ENCODE data around the gene ESR1. TPM values are rescaled to one million over a fixed set of nuclear protein-coding genes. Genes with fewer than 3 reads are reported as not detected.

Gene ESR1
- 0.13 TPM in 1 of 2 replicates, not detected in the other for total RNA-seq (2014; rRNA removed; shearing (Covaris generic))
- 0.09 and 0.24 TPM in 2 replicates for polyA plus RNA-seq (2016; fragmentation: Nextera tagmentation; extraction: Ambion mirVana)

DNA sequence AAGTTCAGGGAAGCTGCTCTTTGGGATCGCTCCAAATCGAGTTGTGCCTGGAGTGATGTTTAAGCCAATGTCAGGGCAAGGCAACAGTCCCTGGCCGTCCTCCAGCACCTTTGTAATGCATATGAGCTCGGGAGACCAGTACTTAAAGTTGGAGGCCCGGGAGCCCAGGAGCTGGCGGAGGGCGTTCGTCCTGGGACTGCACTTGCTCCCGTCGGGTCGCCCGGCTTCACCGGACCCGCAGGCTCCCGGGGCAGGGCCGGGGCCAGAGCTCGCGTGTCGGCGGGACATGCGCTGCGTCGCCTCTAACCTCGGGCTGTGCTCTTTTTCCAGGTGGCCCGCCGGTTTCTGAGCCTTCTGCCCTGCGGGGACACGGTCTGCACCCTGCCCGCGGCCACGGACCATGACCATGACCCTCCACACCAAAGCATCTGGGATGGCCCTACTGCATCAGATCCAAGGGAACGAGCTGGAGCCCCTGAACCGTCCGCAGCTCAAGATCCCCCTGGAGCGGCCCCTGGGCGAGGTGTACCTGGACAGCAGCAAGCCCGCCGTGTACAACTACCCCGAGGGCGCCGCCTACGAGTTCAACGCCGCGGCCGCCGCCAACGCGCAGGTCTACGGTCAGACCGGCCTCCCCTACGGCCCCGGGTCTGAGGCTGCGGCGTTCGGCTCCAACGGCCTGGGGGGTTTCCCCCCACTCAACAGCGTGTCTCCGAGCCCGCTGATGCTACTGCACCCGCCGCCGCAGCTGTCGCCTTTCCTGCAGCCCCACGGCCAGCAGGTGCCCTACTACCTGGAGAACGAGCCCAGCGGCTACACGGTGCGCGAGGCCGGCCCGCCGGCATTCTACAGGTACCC is at the start of gene ESR1:
Gene ESR1, plus strand, starts transcription at position 170 of the 858 bp plus-strand sequence. Its CDS starts 231 bp downstream, at position 401.
- WGBS, 2 experiments (ENCODE audit: low coverage in 1 of 2, low lambda C conversion rate in 2 of 2, missing lambda C conversion rate in 2 of 2): 1 to 4% methylated on average over 55 to 71 of the region's 73 CpGs
- Histone ChIP-seq H3K4me1 (ENCODE audit: insufficient read depth) (no peaks in the 10 kb centered on the region), H3K4me2 (ENCODE audit: unreplicated experiment) (peak within 1 kb of the TSS; percentile 83), H3K4me3 (peak within 1 kb of the TSS; percentile 59), H3K27ac (no peak within 1 kb of the TSS), H3F3A (ENCODE audit: insufficient read depth) (no peaks in the 10 kb centered on the region), H3K9me3 (ENCODE audit: low read depth) (no peaks in the 10 kb centered on the region), H4K20me1 (ENCODE audit: insufficient read depth) (no peaks in the 10 kb centered on the region), H3K36me3 (ENCODE audit: low read depth) (no peaks in the 10 kb centered on the region), H3K9me2 (ENCODE audit: insufficient read depth) (no peaks in the 10 kb centered on the region), H2AFZ (peak within 1 kb of the TSS; percentile 19; the same call in 1 of the 2 replicates), H3K27me3 (replicated peaks; ENCODE audit: insufficient read depth) (peaks cover 74% of the 10 kb centered on the region), H3K79me2 (ENCODE audit: insufficient read depth) (no peaks in the 10 kb centered on the region), H3K9ac (no peak within 1 kb of the TSS)
- in situ Hi-C loops (cut with MboI): no loop called here
- DNase-seq: peak; percentile 49
- TF ChIP-seq EZH2 (IDR thresholded peaks at IDR 0.05; ENCODE audit: insufficient read depth, poor library complexity, severe bottlenecking) (peak; percentile 61), EZH2phosphoT487 (IDR thresholded peaks at IDR 0.05; ENCODE audit: insufficient read depth, low read depth) (peak; percentile 41; the same call in 1 of the 2 replicates)

DNA sequence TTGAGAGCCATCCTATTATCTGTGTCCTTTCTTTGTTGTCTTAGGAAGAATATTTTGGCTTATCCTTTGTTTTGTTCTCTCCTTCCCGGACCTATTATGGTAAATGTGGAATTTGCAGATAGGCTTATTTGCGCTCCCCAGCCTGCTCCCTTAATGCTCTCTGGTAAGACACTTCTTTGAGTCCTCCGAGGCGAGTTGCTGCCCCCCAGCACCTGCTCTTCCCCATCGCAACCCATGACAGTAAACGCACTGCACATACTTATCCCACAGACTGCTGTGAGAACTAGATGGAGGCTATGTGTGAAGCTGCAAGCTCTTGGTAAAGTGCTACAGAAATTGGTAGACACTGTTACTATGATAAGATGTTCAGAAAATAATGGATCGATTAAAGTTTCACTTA is 47.0 kb upstream of the ESR1 start:
- in situ Hi-C loops (cut with MboI): loop anchor here (10.0 kb wide), 1 partner anchor 364 kb away; no protein-coding TSS in a partner anchor
- H4K20me1 ChIP-seq (ENCODE audit: insufficient read depth): no peaks in the 10 kb centered on the region
- peaks cover 10% of the 10 kb centered on the region; the same call in 1 of the 2 replicates for H3F3A ChIP-seq (ENCODE audit: insufficient read depth)
- no peak overlapping the region for H3K27ac ChIP-seq
- WGBS, 2 experiments (ENCODE audit: low coverage in 1 of 2, low lambda C conversion rate in 2 of 2, missing lambda C conversion rate in 2 of 2): 81 to 86% methylated on average over 7 of the region's 7 CpGs
- H3K4me2 ChIP-seq (ENCODE audit: unreplicated experiment): no peak overlapping the region
- TF ChIP-seq EZH2phosphoT487 (IDR thresholded peaks at IDR 0.05; ENCODE audit: insufficient read depth, low read depth) (no peak), EZH2 (IDR thresholded peaks at IDR 0.05; ENCODE audit: insufficient read depth, poor library complexity, severe bottlenecking) (no peak)
- DNase-seq: no peak
- no peak overlapping the region for H3K4me3 ChIP-seq
- H3K9ac ChIP-seq: no peak overlapping the region
- no peaks in the 10 kb centered on the region for H3K9me3 ChIP-seq (ENCODE audit: low read depth)
- H3K79me2 ChIP-seq (ENCODE audit: insufficient read depth): no peaks in the 10 kb centered on the region
- no peak overlapping the region for H2AFZ ChIP-seq
- H3K4me1 ChIP-seq (ENCODE audit: insufficient read depth): peaks cover 9% of the 10 kb centered on the region
- H3K27me3 ChIP-seq (replicated peaks; ENCODE audit: insufficient read depth): no peaks in the 10 kb centered on the region
- no peaks in the 10 kb centered on the region for H3K9me2 ChIP-seq (ENCODE audit: insufficient read depth)
- H3K36me3 ChIP-seq (ENCODE audit: low read depth): no peaks in the 10 kb centered on the region

DNA sequence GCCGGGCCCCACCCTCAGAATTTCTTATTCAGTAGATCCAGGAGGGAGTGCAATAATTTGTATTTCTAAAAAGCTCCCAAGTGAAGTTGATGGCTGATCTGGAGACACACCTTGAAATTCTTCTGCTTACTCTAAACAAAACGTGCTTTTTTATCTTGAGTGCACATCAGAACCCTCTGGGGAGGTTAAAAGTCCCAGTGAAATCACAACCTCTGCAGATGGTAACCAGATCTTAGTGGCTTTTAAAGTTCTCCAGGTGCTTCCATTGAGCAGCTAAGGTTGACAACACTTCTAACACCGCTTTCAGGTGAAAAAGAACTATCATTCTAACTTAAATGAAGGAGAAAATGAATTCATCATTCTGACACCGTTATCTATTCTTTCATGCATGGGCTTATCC is 45.6 kb upstream of the ESR1 start:
- WGBS, 2 experiments (ENCODE audit: low coverage in 1 of 2, low lambda C conversion rate in 2 of 2, missing lambda C conversion rate in 2 of 2): 90 to 94% methylated on average over 4 of the region's 4 CpGs
- in situ Hi-C loops (cut with MboI): loop anchor here (10.0 kb wide), 1 partner anchor 363 kb away; no protein-coding TSS in a partner anchor

DNA sequence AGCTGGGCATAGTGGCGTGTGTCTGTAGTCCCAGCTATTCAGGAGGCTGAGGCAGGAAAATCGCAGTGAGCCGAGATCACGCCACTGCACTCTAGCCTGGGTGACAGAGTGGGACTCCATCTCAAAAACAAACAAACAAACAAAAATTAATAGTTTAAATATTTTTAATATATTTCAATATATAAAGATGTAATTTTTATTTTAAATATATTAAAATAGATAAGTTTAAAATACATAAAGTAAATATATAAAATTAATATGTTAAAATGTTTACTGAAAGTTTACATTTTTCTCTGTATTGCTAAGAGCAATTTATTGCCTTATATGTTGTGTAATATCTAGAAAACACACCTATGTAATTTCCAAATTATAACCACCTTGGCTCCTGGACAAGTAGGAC is 44.7 kb upstream of the ESR1 start:
- DNase-seq: no peak
- Histone ChIP-seq H3K4me2 (ENCODE audit: unreplicated experiment) (peak overlapping the region; percentile 98), H3K9me3 (ENCODE audit: low read depth) (no peaks in the 10 kb centered on the region), H3K27me3 (replicated peaks; ENCODE audit: insufficient read depth) (no peaks in the 10 kb centered on the region), H3K79me2 (ENCODE audit: insufficient read depth) (no peaks in the 10 kb centered on the region), H4K20me1 (ENCODE audit: insufficient read depth) (no peaks in the 10 kb centered on the region), H3K4me1 (ENCODE audit: insufficient read depth) (peaks cover 9% of the 10 kb centered on the region), H3K36me3 (ENCODE audit: low read depth) (no peaks in the 10 kb centered on the region), H3F3A (ENCODE audit: insufficient read depth) (peaks cover 10% of the 10 kb centered on the region), H3K9me2 (ENCODE audit: insufficient read depth) (no peaks in the 10 kb centered on the region), H3K9ac (peak overlapping the region; percentile 68), H3K27ac (peak overlapping the region; percentile 61; the same call in 1 of the 2 replicates), H2AFZ (peak overlapping the region; percentile 96), H3K4me3 (peak overlapping the region; percentile 86)
- WGBS, 2 experiments (ENCODE audit: low coverage in 1 of 2, low lambda C conversion rate in 2 of 2, missing lambda C conversion rate in 2 of 2): 95 to 97% methylated on average over 4 of the region's 4 CpGs
- in situ Hi-C loops (cut with MboI): loop anchor here (10.0 kb wide), 1 partner anchor 362 kb away; no protein-coding TSS in a partner anchor
- no peak for TF ChIP-seq EZH2phosphoT487 (IDR thresholded peaks at IDR 0.05; ENCODE audit: insufficient read depth, low read depth)
- no peak for TF ChIP-seq EZH2 (IDR thresholded peaks at IDR 0.05; ENCODE audit: insufficient read depth, poor library complexity, severe bottlenecking)

More for the DNA sequence above, 45.6 kb upstream of the ESR1 start:
- Histone ChIP-seq H3K27me3 (replicated peaks; ENCODE audit: insufficient read depth) (no peaks in the 10 kb centered on the region), H3K9me3 (ENCODE audit: low read depth) (no peaks in the 10 kb centered on the region), H3K4me2 (ENCODE audit: unreplicated experiment) (no peak overlapping the region), H3K4me3 (no peak overlapping the region), H3K79me2 (ENCODE audit: insufficient read depth) (no peaks in the 10 kb centered on the region), H4K20me1 (ENCODE audit: insufficient read depth) (no peaks in the 10 kb centered on the region), H3K9me2 (ENCODE audit: insufficient read depth) (no peaks in the 10 kb centered on the region), H2AFZ (no peak overlapping the region), H3K4me1 (ENCODE audit: insufficient read depth) (peaks cover 9% of the 10 kb centered on the region), H3K27ac (no peak overlapping the region), H3K36me3 (ENCODE audit: low read depth) (no peaks in the 10 kb centered on the region), H3K9ac (no peak overlapping the region), H3F3A (ENCODE audit: insufficient read depth) (peaks cover 10% of the 10 kb centered on the region)
- no peak for TF ChIP-seq EZH2phosphoT487 (IDR thresholded peaks at IDR 0.05; ENCODE audit: insufficient read depth, low read depth)
- TF ChIP-seq EZH2 (IDR thresholded peaks at IDR 0.05; ENCODE audit: insufficient read depth, poor library complexity, severe bottlenecking): no peak
- no peak for DNase-seq
